WTC11 (cell line): ENCODE results near the gene HIPK3. TPM values are rescaled to one million over a fixed set of nuclear protein-coding genes. Genes with fewer than 3 reads are reported as not detected.

ENCODE experiments used
- ATAC-seq: fragments of 200-7000 bp; cut with Tn5 transposase; 2 replicates; pipeline ENCODE4 v1.10.0; 2021; ENCODE audit warnings: mild to moderate bottlenecking, moderate library complexity
- CTCF ChIA-PET: fragments of 300-600 bp; sonication (Branson Sonifier 250); formaldehyde crosslinking; loops from one replicate; lab custom pipeline; 2021; ENCODE audit warnings: antibody characterized with exemption; lab: Charles Lee
- POLR2A ChIA-PET: fragments of 350-600 bp; sonication (Branson Sonifier 250); formaldehyde crosslinking; loops from one replicate; lab custom pipeline; 2021; ENCODE audit warnings: antibody characterized with exemption; lab: Charles Lee
- DNase-seq: peaks from one replicate; pipeline ENCODE4 v3.0.0; 2021; ENCODE audit warnings: low spot score
- H3K27ac Mint-ChIP-seq: 2 replicates; pipeline ENCODE4 v1.8.0; 2021; ENCODE audit warnings: mixed read lengths
- H3K27me3 Mint-ChIP-seq: 2 replicates; pipeline ENCODE4 v1.8.0; 2021; ENCODE audit warnings: low read depth, mild to moderate bottlenecking, moderate library complexity, mixed read lengths
- H3K36me3 Mint-ChIP-seq: 2 replicates; pipeline ENCODE4 v1.8.0; 2021; ENCODE audit warnings: mixed read lengths
- H3K4me1 Mint-ChIP-seq: 2 replicates; pipeline ENCODE4 v1.8.0; 2022; ENCODE audit warnings: mixed read lengths
- H3K4me3 Mint-ChIP-seq: 2 replicates; pipeline ENCODE4 v1.8.0; 2021; ENCODE audit warnings: mild to moderate bottlenecking, moderate library complexity, mixed read lengths
- H3K9me3 Mint-ChIP-seq: 2 replicates; pipeline ENCODE4 v1.8.0; 2021; ENCODE audit warnings: mixed read lengths
- AFF4 ChIP-seq: sonication (generic); formaldehyde crosslinking; IDR thresholded peaks from 2 replicates; pipeline ENCODE4 v1.8.1; 2023; ENCODE audit warnings: mild to moderate bottlenecking, missing genetic modification reagents, borderline replicate concordance
- CBFB ChIP-seq: sonication (generic); formaldehyde crosslinking; IDR thresholded peaks from 2 replicates; pipeline ENCODE4 v1.8.1; 2022; ENCODE audit warnings: mild to moderate bottlenecking, low read depth, missing genetic modification reagents
- CREB1 ChIP-seq: sonication (generic); formaldehyde crosslinking; IDR thresholded peaks from 2 replicates; pipeline ENCODE4 v1.8.0; 2023; ENCODE audit warnings: mild to moderate bottlenecking, missing genetic modification reagents
- CREM ChIP-seq: sonication (generic); formaldehyde crosslinking; IDR thresholded peaks from 2 replicates; pipeline ENCODE4 v1.8.1; 2022; ENCODE audit warnings: mild to moderate bottlenecking, missing genetic modification reagents, moderate library complexity
- E2F4 ChIP-seq: sonication (generic); formaldehyde crosslinking; IDR thresholded peaks from 2 replicates; pipeline ENCODE4 v1.8.1; 2022; ENCODE audit warnings: low read depth, mild to moderate bottlenecking, moderate library complexity, missing genetic modification reagents, borderline replicate concordance
- ERG ChIP-seq: fragments of 250-450 bp; sonication (Bioruptor Pico); IDR thresholded peaks from 2 replicates; pipeline ENCODE4 v1.8.0; 2021; ENCODE audit warnings: mild to moderate bottlenecking
- GTF2I ChIP-seq: fragments of 250-450 bp; sonication (Bioruptor Pico); conservative IDR thresholded peaks from 2 replicates; pipeline ENCODE4 v1.4.0; 2021; ENCODE audit warnings: mild to moderate bottlenecking
- IRF2 ChIP-seq: sonication (generic); formaldehyde crosslinking; IDR thresholded peaks from 2 replicates; pipeline ENCODE4 v1.8.0; 2022; ENCODE audit warnings: low read depth, missing genetic modification reagents, borderline replicate concordance
- MLX ChIP-seq: sonication (generic); formaldehyde crosslinking; IDR thresholded peaks from 2 replicates; pipeline ENCODE4 v1.8.1; 2023; ENCODE audit warnings: mild to moderate bottlenecking, missing genetic modification reagents, moderate library complexity
- NR2C2 ChIP-seq: sonication (generic); formaldehyde crosslinking; IDR thresholded peaks from 2 replicates; pipeline ENCODE4 v1.8.0; 2022; ENCODE audit warnings: mild to moderate bottlenecking, missing genetic modification reagents
- PRRX2 ChIP-seq: fragments of 250-450 bp; sonication (Bioruptor Pico); IDR thresholded peaks from 2 replicates; pipeline ENCODE4 v1.8.0; 2021; ENCODE audit warnings: mild to moderate bottlenecking
- TEAD1 ChIP-seq: sonication (generic); formaldehyde crosslinking; IDR thresholded peaks from 2 replicates; pipeline ENCODE4 v1.8.0; 2022; ENCODE audit warnings: mild to moderate bottlenecking, missing genetic modification reagents
- TEAD4 ChIP-seq: sonication (generic); formaldehyde crosslinking; IDR thresholded peaks from 2 replicates; pipeline ENCODE4 v1.8.0; 2022; ENCODE audit warnings: mild to moderate bottlenecking, missing genetic modification reagents
- ZBTB43 ChIP-seq: sonication (generic); formaldehyde crosslinking; IDR thresholded peaks from 2 replicates; pipeline ENCODE4 v1.8.1; 2023; ENCODE audit warnings: mild to moderate bottlenecking, missing genetic modification reagents
- ZNF532 ChIP-seq: fragments of 250-450 bp; sonication (Bioruptor Pico); IDR thresholded peaks from 2 replicates; pipeline ENCODE4 v1.9.0; 2021; ENCODE audit warnings: mild to moderate bottlenecking, borderline replicate concordance
- total RNA-seq: library from RNA; stranded (reverse); gene quantifications from 3 replicates; pipeline ENCODE4 v1.2.3, GENCODE V29; 2021

The HIPK3 gene
- total RNA-seq, 1 experiment from 2014 or later, result 24.1 TPM

- Mint-ChIP-seq H3K4me3 (no peak overlapping the region), H3K4me1 (peaks cover 22% of the 10 kb centered on the region), H3K9me3 (no peaks in the 10 kb centered on the region), H3K27me3 (peaks cover 42% of the 10 kb centered on the region), H3K27ac (no peak overlapping the region), H3K36me3 (no peaks in the 10 kb centered on the region)
- TF ChIP-seq CBFB (CRISPR knock-in tag) (no peak), ERG (CRISPR knock-in tag) (no peak), GTF2I (CRISPR knock-in tag) (no peak), CREM (no peak), ZNF532 (CRISPR knock-in tag) (no peak), PRRX2 (CRISPR knock-in tag) (no peak), TEAD4 (no peak), ZBTB43 (no peak), CREB1 (CRISPR knock-in tag) (no peak), TEAD1 (CRISPR knock-in tag) (no peak), AFF4 (CRISPR knock-in tag) (no peak), IRF2 (CRISPR knock-in tag) (no peak), MLX (CRISPR knock-in tag) (no peak), E2F4 (CRISPR knock-in tag) (no peak), NR2C2 (CRISPR knock-in tag) (no peak)
- POLR2A ChIA-PET, result no interaction called here
- ATAC-seq (no peak), DNase-seq (no peak)
- CTCF ChIA-PET, result no interaction called here
These were observed 116.5 kb downstream of the HIPK3 start for GRCh38 chr11:33373636-33374035.
